ENCODE data around the gene GREB1L. TPM values are rescaled to one million over a fixed set of nuclear protein-coding genes. Genes with fewer than 3 reads are reported as not detected.

GREB1L gene
- total RNA-seq, 6 experiments from 2014 or later, result 1.9 to 10.8 (median 2.3) TPM

GRCh38 chr18:21484851-21485636, 243.0 kb downstream of the GREB1L start:
- TF ChIP-seq CTCF (IDR thresholded peaks at IDR 0.05), result no peak
- Mint-ChIP-seq H3K9me3 (no peaks in the 10 kb centered on the region), H3K4me3 (peak overlapping the region; percentile 13; the same call in 1 of the 2 replicates), H3K4me1 (ENCODE audit: low read depth) (peaks cover 12% of the 10 kb centered on the region), H3K36me3 (ENCODE audit: low read depth) (no peaks in the 10 kb centered on the region; the same call in 1 of the 2 replicates), H3K27ac (peak overlapping the region; percentile 11; the same call in 1 of the 2 replicates), H3K27me3 (ENCODE audit: insufficient read depth) (no peaks in the 10 kb centered on the region; the same call in 1 of the 2 replicates)
- peak; percentile 11 for DNase-seq

GRCh38 chr18:21486905-21487437, 244.9 kb downstream of the GREB1L start:
- H3K4me1 Mint-ChIP-seq (ENCODE audit: low read depth), result peaks cover 18% of the 10 kb centered on the region
- no peak for TF ChIP-seq CTCF (IDR thresholded peaks at IDR 0.05)
- no peaks in the 10 kb centered on the region for H3K9me3 Mint-ChIP-seq
- H3K36me3 Mint-ChIP-seq (ENCODE audit: low read depth), result no peaks in the 10 kb centered on the region; the same call in 1 of the 2 replicates
- H3K27ac Mint-ChIP-seq, result no peak overlapping the region
- no peaks in the 10 kb centered on the region; the same call in 1 of the 2 replicates for H3K27me3 Mint-ChIP-seq (ENCODE audit: insufficient read depth)
- no peak overlapping the region for H3K4me3 Mint-ChIP-seq
- DNase-seq, result no peak

- TF ChIP-seq CTCF (IDR thresholded peaks at IDR 0.05), result peak; percentile 88
- Mint-ChIP-seq H3K27me3 (ENCODE audit: insufficient read depth) (no peaks in the 10 kb centered on the region), H3K27ac (no peak overlapping the region), H3K36me3 (ENCODE audit: low read depth) (no peaks in the 10 kb centered on the region), H3K4me1 (ENCODE audit: low read depth) (peaks cover 18% of the 10 kb centered on the region), H3K4me3 (no peak overlapping the region), H3K9me3 (no peaks in the 10 kb centered on the region)
- peak; percentile 33 for DNase-seq
Observed at GRCh38 chr18:21489119-21489750, 247.2 kb downstream of the GREB1L start.

GRCh38 chr18:21489919-21490495, 248.0 kb downstream of the GREB1L start:
- Mint-ChIP-seq H3K36me3 (ENCODE audit: low read depth) (no peaks in the 10 kb centered on the region), H3K4me3 (no peak overlapping the region), H3K27ac (no peak overlapping the region), H3K27me3 (ENCODE audit: insufficient read depth) (no peaks in the 10 kb centered on the region), H3K9me3 (no peaks in the 10 kb centered on the region), H3K4me1 (ENCODE audit: low read depth) (peaks cover 13% of the 10 kb centered on the region)
- DNase-seq, result no peak
- no peak for TF ChIP-seq CTCF (IDR thresholded peaks at IDR 0.05)

- TF ChIP-seq CTCF (IDR thresholded peaks at IDR 0.05), result no peak
- no peaks in the 10 kb centered on the region for H3K36me3 Mint-ChIP-seq (ENCODE audit: low read depth)
- no peak overlapping the region for H3K27ac Mint-ChIP-seq
- H3K9me3 Mint-ChIP-seq, result no peaks in the 10 kb centered on the region
- no peak for DNase-seq
- peaks cover 6% of the 10 kb centered on the region; the same call in 1 of the 2 replicates for H3K4me1 Mint-ChIP-seq (ENCODE audit: low read depth)
- no peaks in the 10 kb centered on the region for H3K27me3 Mint-ChIP-seq (ENCODE audit: insufficient read depth)
- H3K4me3 Mint-ChIP-seq, result no peak overlapping the region
Observed at GRCh38 chr18:21490748-21491147, 248.7 kb downstream of the GREB1L start.

All from HFFc6 (cell line).